ENCODE results near the gene ELMO1.

Gene ELMO1

DNA sequence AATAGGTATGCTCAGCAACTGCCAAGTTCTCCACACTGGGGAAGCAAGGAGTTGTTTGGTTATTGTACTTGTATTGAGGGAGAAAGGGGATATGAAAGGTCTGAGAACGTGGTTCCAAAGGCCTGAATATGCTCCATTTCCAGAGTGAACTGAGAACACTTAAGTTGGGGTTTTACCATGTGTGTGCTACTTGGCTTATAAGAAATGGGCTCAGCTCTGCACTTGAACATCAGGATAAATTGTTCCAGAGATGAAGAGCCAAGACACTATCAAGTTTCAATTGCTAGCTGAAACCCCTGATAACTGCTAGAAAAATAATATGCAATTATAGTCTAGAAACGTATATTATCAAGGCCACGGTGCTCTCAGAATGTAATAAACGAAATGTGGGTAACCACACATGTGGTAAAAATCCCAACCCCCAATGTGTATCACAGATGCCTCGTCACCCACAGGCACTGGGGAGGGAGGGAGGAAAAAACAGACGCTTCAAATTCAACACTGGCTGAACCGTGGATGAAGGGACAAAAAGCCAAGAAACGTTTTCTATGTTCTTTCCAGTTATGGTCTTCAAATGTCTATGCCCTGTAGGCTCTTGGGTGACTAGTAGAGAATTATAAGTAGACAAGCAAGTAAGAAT, 16.3 kb downstream of the ELMO1 start:
- DNase-seq (ENCODE audit: low read depth in 1 of 2, low spot score in 1 of 2) = peak in 1 of 2 donors; percentile 37

DNA sequence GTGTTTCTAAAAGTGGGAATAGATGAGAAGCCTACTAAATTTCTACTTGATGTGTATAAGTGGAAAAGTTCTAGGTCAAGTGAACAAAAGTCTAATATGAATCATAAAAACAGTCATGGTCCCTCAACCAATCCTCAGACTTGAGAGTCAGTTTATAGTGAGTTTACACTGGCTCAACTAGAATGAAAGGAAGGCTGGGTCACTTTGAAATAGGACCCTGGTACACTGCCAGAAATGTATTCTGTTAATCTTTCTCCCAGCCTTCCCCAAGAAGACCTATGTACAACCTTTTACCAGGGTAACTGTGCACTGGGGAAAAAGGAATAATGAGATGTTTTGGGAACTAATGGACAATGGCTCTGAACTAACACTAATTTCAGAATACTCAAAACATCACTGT, 17.3 kb downstream of the ELMO1 start:
- no peak for DNase-seq (ENCODE audit: low read depth in 1 of 2, low spot score in 1 of 2)

DNA sequence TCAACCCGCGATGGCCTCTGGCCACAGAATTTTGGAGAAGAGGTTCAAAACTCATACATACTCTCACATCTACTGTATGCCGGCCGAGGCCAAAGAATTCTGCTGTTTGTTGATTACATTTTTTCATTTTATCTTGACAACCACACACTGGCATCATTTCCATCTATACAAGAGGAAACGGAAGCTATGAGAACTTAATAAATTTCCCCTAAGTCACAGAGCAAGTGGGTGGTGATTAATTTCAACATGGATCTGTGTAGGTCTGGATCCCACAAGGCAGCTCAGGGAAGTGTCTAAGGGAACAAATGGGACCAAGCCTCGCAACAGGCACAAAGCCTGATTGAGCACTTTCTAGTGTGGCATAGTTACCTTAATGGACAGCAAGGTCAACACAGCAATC, 18.0 kb downstream of the ELMO1 start:
- DNase-seq (ENCODE audit: low read depth in 1 of 2, low spot score in 1 of 2) = no peak

DNA sequence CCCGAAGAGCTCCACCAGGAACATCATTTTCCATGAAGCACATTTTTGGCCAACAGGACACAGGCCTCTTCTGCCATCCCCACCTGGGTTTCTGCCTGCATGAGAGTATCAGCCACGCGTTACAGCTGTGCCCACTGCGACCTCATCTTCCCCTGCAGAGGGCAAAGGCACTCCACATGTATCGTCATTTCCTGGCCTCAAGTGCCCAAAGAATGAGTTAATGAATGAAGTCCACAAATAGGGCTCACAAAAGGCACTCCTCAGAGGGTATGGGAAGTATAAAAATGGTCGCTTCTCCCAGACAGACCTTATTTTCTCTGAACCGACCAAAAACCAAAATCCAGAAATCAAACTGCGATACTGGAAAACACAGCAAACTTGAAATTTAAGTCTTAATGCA, 18.5 kb downstream of the ELMO1 start:
- no peak for DNase-seq (ENCODE audit: low read depth in 1 of 2, low spot score in 1 of 2)

DNA sequence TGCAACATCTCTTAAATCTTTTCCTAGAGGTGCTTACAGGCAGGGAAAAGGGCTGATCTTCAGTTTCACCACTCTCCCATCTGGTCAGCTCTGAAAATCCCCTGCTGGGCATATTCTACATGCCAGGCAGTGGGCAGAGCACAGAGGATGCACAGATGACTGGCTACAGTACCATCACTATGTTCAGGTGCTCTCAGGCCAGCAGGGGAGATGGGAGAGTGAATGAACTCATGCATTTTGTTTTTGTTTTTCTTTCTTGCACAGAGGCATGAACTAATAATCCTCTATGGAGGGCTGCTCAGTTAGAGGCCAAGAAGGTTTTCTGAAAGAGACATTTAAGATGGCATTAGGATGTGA, 19.3 kb downstream of the ELMO1 start:
- no peak for DNase-seq (ENCODE audit: low read depth in 1 of 2, low spot score in 1 of 2)

DNA sequence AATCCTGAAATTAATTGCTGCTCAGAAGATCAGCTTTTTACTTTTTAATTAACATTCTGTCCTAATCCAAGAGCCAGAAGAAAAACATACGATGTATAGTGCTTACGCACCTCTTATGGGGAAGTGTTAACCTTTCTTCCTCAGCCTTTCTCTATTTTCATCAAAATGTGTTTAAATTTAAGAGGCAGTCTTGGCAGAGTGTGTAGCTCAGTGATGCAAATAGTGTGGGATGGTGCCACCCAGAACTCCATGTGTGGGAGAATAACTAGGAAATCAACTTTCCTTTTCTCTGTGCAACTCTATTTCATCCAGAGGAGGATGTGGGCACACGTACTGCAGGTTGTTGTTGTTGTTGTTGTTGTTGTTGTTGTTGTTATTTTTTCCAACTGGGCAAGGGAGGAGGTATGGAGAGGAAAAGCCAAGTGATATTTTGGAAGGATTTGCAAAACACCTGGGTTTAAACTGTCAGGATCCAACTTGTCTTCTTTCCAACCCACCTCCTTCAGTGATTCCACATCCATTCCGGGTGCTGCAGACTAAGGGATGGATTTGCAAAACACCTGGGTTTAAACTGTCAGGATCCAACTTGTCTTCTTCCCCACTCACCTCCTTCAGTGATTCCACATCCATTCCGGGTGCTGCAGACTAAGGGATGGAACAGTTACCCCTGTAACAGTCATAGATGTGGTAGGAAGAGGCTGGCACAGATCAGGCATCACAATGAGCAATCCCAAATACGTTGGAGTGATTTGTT, 19.8 kb downstream of the ELMO1 start:
- DNase-seq (ENCODE audit: low read depth in 1 of 2, low spot score in 1 of 2) = no peak

DNA sequence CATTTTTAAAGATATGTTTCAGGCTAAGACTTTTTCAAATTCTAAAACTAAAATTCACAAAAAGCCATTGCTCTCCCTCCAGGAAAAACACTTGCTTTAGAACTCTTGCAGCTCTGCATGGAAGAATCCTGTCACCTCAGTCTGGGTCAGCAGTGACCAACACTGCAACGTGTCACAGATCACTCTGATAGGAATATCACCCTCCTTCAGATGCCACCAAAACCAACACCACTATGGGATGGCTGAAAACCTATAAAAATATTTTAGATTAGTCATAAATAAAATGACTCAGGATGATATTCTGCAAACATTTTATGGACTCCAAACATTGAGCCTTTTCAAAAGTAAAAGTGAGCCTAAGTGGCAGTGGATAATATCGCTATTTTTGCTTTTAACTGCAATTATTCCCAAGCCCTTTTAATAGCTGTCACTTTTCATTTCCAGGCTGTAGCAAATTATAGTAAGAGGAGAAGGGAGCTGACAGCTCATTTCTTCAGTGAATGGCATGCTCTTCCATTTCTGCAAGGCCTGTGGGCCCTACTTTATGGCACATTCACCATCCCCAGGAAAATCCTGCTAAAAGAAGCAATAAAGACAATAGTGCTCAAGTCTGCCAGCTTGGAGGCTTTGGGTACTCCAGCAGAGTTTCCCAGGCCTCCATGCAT, 21.3 kb downstream of the ELMO1 start:
- no peak for DNase-seq (ENCODE audit: low read depth in 1 of 2, low spot score in 1 of 2)

DNA sequence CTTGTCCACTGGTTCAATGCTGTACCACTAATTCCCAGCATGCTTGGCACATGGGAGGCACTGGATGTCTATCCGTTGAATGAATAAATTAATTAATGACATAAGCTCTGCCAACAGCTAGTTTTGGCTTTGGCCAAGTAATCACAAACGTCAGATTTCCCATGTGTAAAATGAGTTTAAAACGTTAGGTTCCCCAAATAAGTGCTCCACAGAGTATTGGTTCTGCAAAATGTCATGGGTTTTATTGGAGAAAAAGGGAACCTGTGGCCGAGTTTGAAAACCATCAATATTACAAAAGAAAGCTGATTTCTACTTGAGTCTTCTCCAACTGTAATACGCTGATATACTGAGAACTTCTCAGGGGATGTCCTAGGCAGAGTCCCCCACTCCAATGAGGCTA, 23.2 kb downstream of the ELMO1 start:
- DNase-seq (ENCODE audit: low read depth in 1 of 2, low spot score in 1 of 2) = no peak

DNA sequence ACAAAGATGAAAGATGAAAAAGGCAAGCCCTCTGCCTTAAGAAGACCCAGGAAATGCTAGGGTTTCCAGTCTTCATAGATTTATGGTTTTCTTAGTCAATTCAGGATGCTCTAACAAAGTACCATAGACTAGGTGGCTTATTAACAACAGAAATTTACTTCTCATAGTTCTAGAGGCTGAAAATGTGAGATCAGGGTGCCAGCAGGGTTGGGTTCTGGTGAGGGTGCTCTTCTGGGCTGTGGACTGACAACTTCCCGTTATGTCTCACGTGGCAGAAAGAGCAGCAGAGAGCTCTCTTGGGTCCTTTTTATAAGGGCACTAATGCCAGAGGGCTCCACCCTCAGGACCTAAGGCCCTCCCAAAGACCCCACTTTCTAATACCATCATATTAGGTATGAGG, 23.7 kb downstream of the ELMO1 start:
- DNase-seq (ENCODE audit: low read depth in 1 of 2, low spot score in 1 of 2) = no peak

DNA sequence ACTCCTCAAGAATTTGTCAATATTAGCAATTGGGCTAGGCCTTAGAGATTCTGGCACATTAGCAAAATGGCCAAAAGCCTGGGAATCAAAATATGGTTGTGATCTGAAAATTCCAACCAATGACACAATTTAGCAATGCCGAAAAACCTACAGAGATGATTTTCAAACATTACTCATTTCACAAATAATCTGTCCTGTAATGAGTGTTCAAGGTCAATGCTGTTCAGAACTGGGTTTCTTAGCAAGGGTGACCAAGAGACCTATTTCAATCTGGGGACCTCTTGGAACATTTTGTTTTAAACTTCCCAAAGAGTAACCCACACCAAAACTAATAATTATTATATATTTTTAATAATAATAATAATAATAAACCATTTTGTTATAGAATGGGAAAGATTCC, 24.1 kb downstream of the ELMO1 start:
- DNase-seq (ENCODE audit: low read depth in 1 of 2, low spot score in 1 of 2) = no peak

DNA sequence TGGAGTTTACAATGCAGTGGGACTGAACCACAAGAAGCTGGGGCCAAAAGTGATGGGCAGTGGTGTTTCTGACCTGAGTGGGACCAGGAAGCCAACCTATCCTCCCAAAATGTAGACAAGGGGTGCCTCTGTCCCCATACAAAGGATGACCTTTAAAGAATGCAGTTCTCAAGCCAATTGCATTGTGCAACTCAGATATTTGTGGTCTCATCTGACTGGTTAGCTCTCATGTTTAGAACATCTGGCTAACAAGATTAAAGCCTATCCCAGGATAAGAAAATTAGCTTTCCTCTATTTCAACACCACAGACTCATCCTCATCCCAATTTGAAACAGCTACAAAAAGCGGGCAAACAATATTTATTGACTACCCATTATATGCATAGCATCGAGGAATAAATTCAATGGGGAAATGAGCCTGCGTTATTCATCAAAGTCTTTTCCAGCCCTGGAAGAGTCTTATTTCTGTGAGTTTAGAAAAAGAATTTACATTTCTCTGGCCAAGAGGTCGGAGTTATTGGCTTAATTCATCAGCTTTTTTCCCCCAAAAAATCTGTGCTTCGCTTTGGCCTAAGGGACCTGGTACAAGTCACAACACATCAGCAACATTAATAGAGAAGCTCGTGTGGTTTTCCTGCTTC, 26.7 kb downstream of the ELMO1 start:
- no peak for DNase-seq (ENCODE audit: low read depth in 1 of 2, low spot score in 1 of 2)

DNA sequence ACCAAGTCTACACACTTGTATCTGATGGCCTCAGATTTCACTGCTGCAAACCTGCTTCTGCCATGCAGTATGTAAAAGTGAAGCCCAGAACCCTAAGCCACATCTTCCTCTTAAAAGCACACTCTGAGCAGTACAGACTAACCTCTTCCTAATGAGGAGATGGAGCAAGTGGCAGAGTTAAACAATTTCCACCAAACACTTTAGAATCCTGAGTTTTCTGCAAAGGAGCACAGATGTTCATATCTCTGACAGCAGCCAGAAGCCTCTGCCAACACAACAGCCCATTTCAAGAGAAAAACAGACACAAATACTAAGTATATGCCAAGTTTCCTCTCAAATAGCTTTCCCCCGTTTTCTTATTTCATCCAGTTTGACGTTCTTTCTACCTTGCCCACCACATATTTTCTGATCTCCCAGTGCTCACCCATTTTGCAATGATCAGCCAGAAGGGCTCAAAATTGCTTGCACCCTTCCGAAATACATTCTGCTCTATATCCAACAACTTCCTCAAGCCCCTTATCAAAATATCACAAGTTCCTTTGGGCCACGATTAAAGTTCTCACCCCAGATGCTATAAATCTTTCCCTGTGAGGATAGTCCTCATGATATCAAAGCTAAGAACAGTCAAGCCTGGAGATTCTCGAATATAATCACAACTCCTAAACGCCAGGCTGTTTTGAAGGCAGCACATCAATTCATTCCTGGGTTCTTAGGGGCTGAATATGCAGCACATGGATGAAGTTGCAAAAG, 27.5 kb downstream of the ELMO1 start:
- no peak for DNase-seq (ENCODE audit: low read depth in 1 of 2, low spot score in 1 of 2)

DNA sequence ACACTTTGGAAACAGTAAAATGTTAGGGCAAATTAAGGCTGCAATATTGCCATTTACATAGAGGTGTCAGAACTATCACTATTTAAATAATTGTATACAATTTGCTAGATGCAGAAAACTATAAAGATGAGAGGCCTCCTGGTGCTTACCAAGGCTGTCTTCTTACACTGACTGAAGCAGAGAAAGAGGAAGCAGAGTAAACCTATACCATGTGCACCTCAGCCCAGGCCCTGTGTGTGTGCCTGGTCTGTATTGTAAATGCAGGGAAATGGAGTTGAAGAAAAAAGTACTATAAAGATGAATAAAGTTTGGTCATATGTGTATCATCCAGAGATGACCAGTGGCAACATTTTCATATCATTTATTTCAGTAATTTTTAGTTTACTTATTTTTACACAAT, 29.2 kb downstream of the ELMO1 start:
- DNase-seq (ENCODE audit: low read depth in 1 of 2, low spot score in 1 of 2) = no peak

DNA sequence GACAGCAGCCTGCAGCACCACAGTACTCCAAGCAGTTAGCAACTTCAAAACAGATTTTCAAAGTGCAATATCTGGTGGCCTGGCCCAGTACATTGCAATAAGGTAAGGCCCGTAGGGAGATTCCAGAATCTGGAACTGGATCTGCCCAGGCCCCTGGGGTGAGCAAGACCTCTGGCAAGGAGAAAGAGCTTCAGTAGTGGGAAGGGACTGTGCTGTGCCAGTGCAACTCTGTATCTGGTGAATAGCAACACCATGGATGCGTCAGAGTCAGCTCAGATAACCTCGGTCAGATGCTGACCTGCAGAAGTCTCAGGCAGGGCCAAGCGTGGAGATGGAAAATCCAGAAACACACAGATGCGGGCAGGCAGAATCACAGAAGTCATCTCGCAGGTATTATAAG, 30.3 kb downstream of the ELMO1 start:
- no peak for DNase-seq (ENCODE audit: low read depth in 1 of 2, low spot score in 1 of 2)

DNA sequence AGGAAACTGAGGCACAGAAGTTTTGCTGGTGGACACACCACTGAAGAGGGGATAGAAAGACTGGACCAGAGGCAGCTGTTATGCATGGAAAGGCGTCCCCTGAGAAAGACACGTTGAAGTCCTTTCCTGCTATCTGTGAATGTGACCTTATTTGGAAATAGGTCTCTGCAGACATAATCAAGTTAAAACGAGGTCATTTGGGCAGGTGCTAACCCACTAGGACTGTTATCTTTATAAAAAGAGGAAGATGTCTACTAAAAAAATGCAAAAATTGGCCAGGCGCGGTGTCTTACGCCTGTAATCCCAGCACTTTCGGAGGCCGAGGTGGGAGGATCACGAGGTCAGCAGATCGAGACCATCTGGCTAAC, 31.6 kb downstream of the ELMO1 start:
- DNase-seq (ENCODE audit: low read depth in 1 of 2, low spot score in 1 of 2) = no peak

DNA sequence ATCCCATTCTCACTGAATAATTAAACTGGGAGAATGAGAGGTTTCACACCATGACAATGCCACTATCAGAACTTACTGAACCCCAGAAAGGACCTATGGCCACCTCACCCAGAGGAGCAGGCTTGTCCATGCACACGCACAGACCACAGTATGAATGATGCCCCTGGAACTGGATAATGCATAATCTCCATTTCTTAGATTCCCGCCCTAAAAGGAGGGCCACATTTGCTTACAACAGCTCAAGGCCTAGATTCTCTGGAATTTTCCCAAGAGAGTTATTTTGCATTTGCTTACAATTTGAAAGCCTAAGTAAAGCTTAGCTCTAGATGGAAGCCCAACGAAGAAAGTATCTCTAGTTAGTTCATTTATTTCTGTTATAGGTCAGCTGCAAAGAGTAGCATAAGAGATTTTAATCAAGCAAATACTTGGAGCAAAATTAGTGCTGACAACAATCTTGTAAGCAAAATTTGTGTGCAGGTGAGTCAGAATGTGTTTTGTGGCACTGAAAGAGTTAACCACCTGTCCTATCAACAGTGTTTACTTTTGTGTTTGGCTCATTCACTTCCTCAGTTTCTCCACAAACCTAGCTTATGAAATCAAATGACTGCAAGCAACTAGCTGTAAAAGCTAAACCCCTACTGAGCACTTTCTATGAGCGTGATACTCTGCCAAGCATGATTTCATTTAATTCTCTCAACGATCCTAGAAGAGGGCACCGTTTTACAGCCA, 32.1 kb downstream of the ELMO1 start:
- DNase-seq (ENCODE audit: low read depth in 1 of 2, low spot score in 1 of 2) = no peak

DNA sequence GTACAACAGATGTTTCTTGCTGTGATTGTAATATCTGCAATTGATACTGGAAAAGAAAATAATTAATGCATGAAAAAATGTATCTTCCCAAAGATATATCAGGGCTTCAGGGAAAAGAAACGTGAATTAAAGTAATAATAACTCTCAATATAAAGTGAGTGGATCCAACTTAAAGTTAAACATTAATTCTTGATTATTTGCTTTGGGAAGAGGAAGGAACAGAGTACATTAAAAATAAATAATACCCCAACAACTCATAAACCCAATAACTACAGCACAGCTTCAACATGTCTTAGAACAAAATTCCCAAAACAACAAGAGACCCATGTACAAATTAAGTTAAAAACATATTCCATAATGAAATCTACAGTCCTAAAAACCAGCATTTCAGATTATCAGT, 33.0 kb downstream of the ELMO1 start:
- DNase-seq (ENCODE audit: low read depth in 1 of 2, low spot score in 1 of 2) = no peak

DNA sequence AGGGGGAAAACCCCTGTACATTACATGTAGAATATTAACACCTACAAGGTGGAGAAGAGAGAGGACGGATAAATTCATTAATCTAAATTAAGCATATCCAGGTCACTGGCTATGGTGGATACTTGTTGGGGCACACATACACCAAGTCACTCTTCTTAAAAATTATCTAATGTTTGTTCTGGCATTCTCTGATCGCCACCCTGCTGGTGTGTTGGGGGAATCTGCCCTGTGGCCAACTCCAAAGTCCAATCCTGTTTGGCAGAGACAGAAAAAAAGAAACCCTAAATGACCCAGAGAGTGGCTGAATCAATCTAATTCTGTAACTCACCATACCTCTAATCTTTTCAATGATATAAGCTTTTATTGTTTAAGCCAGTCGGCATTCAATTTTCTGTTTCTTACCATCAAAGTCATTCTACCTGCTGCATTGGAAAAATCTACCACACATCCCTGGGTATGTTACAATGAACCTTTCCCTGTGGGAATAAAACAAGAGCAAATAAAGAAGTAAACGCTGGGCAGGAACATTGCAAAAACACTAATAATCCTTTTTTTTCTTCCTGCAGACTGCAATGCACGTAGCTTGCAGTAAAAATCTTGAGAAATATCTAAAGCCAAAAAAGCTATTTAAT, 34.2 kb downstream of the ELMO1 start:
- no peak for DNase-seq (ENCODE audit: low read depth in 1 of 2, low spot score in 1 of 2)

DNA sequence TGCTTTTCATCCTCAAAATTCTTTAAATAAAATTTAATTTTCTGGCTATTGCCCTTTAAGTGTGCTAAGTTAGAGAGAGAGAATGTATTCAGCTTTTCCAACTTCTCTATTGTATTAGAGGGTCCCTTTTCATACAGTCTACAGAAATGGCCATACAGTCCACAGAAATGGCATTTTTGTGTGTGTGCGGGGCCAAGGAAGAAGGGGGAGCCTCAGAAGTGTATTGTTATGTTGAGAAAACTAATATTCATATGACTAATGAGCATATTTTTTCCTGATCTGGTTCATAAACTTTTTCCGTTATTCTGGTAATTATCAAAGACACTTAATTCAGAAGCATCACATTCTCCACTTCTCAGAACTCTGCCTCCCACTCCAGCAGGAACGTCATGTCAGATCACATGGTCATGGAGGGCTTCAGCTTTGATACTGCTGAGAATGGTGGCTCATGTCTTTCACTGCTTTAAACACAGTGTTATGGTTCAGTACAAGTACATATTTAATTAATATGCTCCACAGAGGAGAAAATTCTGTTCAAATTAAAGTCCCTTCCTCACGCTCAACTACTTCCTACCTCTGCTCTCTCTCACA, 37.1 kb downstream of the ELMO1 start:
- DNase-seq (ENCODE audit: low read depth in 1 of 2, low spot score in 1 of 2) = peak in 1 of 2 donors; percentile 51
